Esophagus muscularis mucosa (tissue), 4 donors: ENCODE data around the gene OGA. TPM values are rescaled to one million over a fixed set of nuclear protein-coding genes. Genes with fewer than 3 reads are reported as not detected.

Experiments used
- DNase-seq: peaks from one replicate; pipeline ENCODE4 v3.0.0-alpha.2; 2017; ENCODE audit errors: extremely low spot score
- H3K27ac ChIP-seq, 4 donors: fragments of 200-600 bp; sonication (generic); replicated peaks in 1 of 4; 1 replicate in 3 of 4; 2 replicates in 1 of 4; pipeline ENCODE4 v1.5.1; 2016 to 2019; ENCODE audit warnings: mild to moderate bottlenecking in 1 of 4
- H3K27me3 ChIP-seq, 4 donors: fragments of 200-600 bp; sonication (generic); one replicate each; pipeline versions ENCODE4 v1.5.1 to v1.6.0; 2016 to 2019
- H3K36me3 ChIP-seq, 4 donors: fragments of 200-600 bp; sonication (generic); one replicate each; pipeline ENCODE4 v1.5.1; 2016 to 2019
- H3K4me1 ChIP-seq, 4 donors: fragments of 200-600 bp; sonication (generic); one replicate each; pipeline ENCODE4 v1.5.1; 2016 to 2019
- H3K4me3 ChIP-seq, 4 donors: fragments of 200-600 bp; sonication (generic); 1 replicate in 2 of 4; 2 replicates in 2 of 4; pipeline ENCODE4 v1.5.1; 2016 to 2019; ENCODE audit warnings: mild to moderate bottlenecking in 4 of 4, moderate library complexity in 1 of 4
- H3K9me3 ChIP-seq, 4 donors: fragments of 200-600 bp; sonication (generic); 1 replicate in 3 of 4; 2 replicates in 1 of 4; pipeline ENCODE4 v1.5.1; 2016 to 2019
- CTCF ChIP-seq, 3 experiments: fragments of 200-600 bp in 2 of 3; fragments of 450-650 bp in 1 of 3; sonication (generic) in 2 of 3; IDR thresholded peaks; one replicate each; pipeline ENCODE4 v1.5.1; 2017 to 2019; ENCODE audit warnings: antibody characterized with exemption in 3 of 3, mild to moderate bottlenecking in 2 of 3, moderate library complexity in 1 of 3
- EP300 ChIP-seq: sonication (generic); formaldehyde crosslinking; IDR thresholded peaks from one replicate; pipeline ENCODE4 v1.6.1; 2017; ENCODE audit warnings: antibody characterized with exemption
- POLR2A ChIP-seq: fragments of 450-650 bp; IDR thresholded peaks from one replicate; pipeline ENCODE4 v1.6.1; 2017; ENCODE audit warnings: antibody characterized with exemption, moderate library complexity, mild to moderate bottlenecking, low read depth
- POLR2AphosphoS5 ChIP-seq, 2 donors: sonication (generic); formaldehyde crosslinking; IDR thresholded peaks; one replicate each; pipeline ENCODE4 v1.6.1; 2017; ENCODE audit warnings: antibody characterized with exemption in 2 of 2
- WGBS: methylation state at CpG from one replicate; pipeline ENCODE4 v1.1.5; 2018; 5-methylcytosine and 5-hydroxymethylcytosine counted together
- intact Hi-C: fragments of 100-400 bp; cut with DNase I; formaldehyde crosslinking; loops from one replicate; pipeline ENCODE4 v1.15.1; 2023
- total RNA-seq, 4 donors: library from RNA; depleted of rRNA; stranded (reverse); fragments of >200 nt; gene quantifications; one replicate each; pipeline versions ENCODE4 v1.1.0 to v1.2.1, GENCODE V29; 2016

The OGA gene
- total RNA-seq, 4 donors from 2014 or later = 85.4 to 131 (median 101) TPM

- no peak for TF ChIP-seq EP300
- TF ChIP-seq CTCF (IDR thresholded peaks at IDR 0.05) = no peak
- TF ChIP-seq POLR2AphosphoS5 (IDR thresholded peaks at IDR 0.05) = no peak
- TF ChIP-seq POLR2A = no peak
- H3K9me3 ChIP-seq = peaks cover 0 to 10% (median 4%) of the 10 kb centered on the region in 4 donors
- intact Hi-C loops = no loop called here
- WGBS = 100% methylated on average over 1 of the region's 1 CpG
- H3K27me3 ChIP-seq = no peaks in the 10 kb centered on the region
- no peak for DNase-seq
- peaks cover 0 to 8% (median 0%) of the 10 kb centered on the region in 4 donors for H3K36me3 ChIP-seq
- no peak overlapping the region for H3K27ac ChIP-seq
- peaks cover 0 to 18% (median 0%) of the 10 kb centered on the region in 4 donors for H3K4me1 ChIP-seq
- H3K4me3 ChIP-seq = no peak overlapping the region
Observed at GRCh38 chr10:101857802-101858476, 39.7 kb upstream of the OGA start.

- TF ChIP-seq EP300 = no peak
- Histone ChIP-seq H3K27me3 (no peaks in the 10 kb centered on the region), H3K4me3 (no peak overlapping the region), H3K27ac (no peak overlapping the region), H3K9me3 (peaks cover 0 to 10% (median 4%) of the 10 kb centered on the region in 4 donors), H3K36me3 (no peaks in the 10 kb centered on the region), H3K4me1 (peaks cover 3 to 21% (median 6%) of the 10 kb centered on the region in 4 donors)
- intact Hi-C loops = no loop called here
- DNase-seq = no peak
Observed at GRCh38 chr10:101856626-101857025, 38.4 kb upstream of the OGA start.

GRCh38 chr10:101851411-101852116 lies 33.3 kb upstream of the OGA start:
- intact Hi-C loops = no loop called here
- 88% methylated on average over 2 of the region's 4 CpGs for WGBS
- no peak overlapping the region for H3K27ac ChIP-seq
- H3K4me1 ChIP-seq = peaks cover 9 to 35% (median 13%) of the 10 kb centered on the region in 4 donors
- H3K4me3 ChIP-seq = no peak overlapping the region
- TF ChIP-seq CTCF (IDR thresholded peaks at IDR 0.05) (no peak), EP300 (no peak), POLR2AphosphoS5 (IDR thresholded peaks at IDR 0.05) (no peak), POLR2A (no peak)
- peaks cover 11 to 32% (median 25%) of the 10 kb centered on the region in 4 donors for H3K36me3 ChIP-seq
- no peaks in the 10 kb centered on the region for H3K9me3 ChIP-seq
- H3K27me3 ChIP-seq = no peaks in the 10 kb centered on the region
- no peak for DNase-seq

- DNase-seq = no peak
- Histone ChIP-seq H3K27me3 (peaks cover 0 to 2% (median 0%) of the 10 kb centered on the region in 4 donors), H3K27ac (no peak overlapping the region), H3K4me1 (peaks cover 9 to 34% (median 13%) of the 10 kb centered on the region in 4 donors), H3K9me3 (no peaks in the 10 kb centered on the region), H3K4me3 (no peak overlapping the region), H3K36me3 (peaks cover 14 to 40% (median 31%) of the 10 kb centered on the region in 4 donors)
- TF ChIP-seq EP300 (no peak), POLR2A (no peak), POLR2AphosphoS5 (IDR thresholded peaks at IDR 0.05) (no peak), CTCF (IDR thresholded peaks at IDR 0.05) (no peak)
- intact Hi-C loops = no loop called here
- 82% methylated on average over 3 of the region's 3 CpGs for WGBS
Observed at GRCh38 chr10:101850749-101851148, 32.5 kb upstream of the OGA start.

- H3K27ac ChIP-seq = no peak overlapping the region
Observed at GRCh38 chr10:101848894-101849351, 30.7 kb upstream of the OGA start.

More at GRCh38 chr10:101848894-101849351, 30.7 kb upstream of the OGA start:
- Histone ChIP-seq H3K9me3 (no peaks in the 10 kb centered on the region), H3K4me1 (peaks cover 17 to 36% (median 19%) of the 10 kb centered on the region in 4 donors), H3K36me3 (peaks cover 14 to 49% (median 32%) of the 10 kb centered on the region in 4 donors), H3K27me3 (peaks cover 0 to 9% (median 0%) of the 10 kb centered on the region in 4 donors), H3K4me3 (no peak overlapping the region)
- TF ChIP-seq EP300 (no peak), POLR2A (no peak), POLR2AphosphoS5 (IDR thresholded peaks at IDR 0.05) (no peak), CTCF (IDR thresholded peaks at IDR 0.05) (no peak)
- WGBS = 40% methylated on average over 1 of the region's 3 CpGs
- no peak for DNase-seq
- intact Hi-C loops = no loop called here
